Endothelial cell of umbilical vein (primary cell): ENCODE results near the gene ATXN7L1. TPM values are rescaled to one million over a fixed set of nuclear protein-coding genes. Genes with fewer than 3 reads are reported as not detected.

Experiments
- BruUV-seq: library from RNA; stranded (reverse); fragments of 400-500 nt; replicated peaks from 2 replicates; lab custom pipeline; 2021; lab: Mats Ljungman, UMichigan
- CTCF ChIA-PET: fragments of 300-600, 350-600 bp; sonication (Branson Sonifier 250); formaldehyde crosslinking; loops from one replicate; lab custom pipeline; 2021; ENCODE audit warnings: antibody characterized with exemption, inconsistent platforms; lab: Charles Lee
- POLR2A ChIA-PET: fragments of 300-600, 350-600 bp; sonication (Branson Sonifier 250); formaldehyde crosslinking; loops from one replicate; lab custom pipeline; 2021; ENCODE audit warnings: antibody characterized with exemption, inconsistent platforms; lab: Charles Lee
- DNase-seq: peaks from one replicate; pipeline ENCODE4 v3.0.0-alpha.2; 2011; ENCODE audit warnings: low read depth, low spot score
- FAIRE-seq: peaks from 2 replicates; lab custom pipeline; 2011; peaks lifted over from hg19 to GRCh38; lab: Jason Lieb, UNC
- H2AFZ ChIP-seq: 2 replicates; pipeline ENCODE4 v1.6.0; 2012; ENCODE audit warnings: low read depth, low read length, control low read depth, inconsistent platforms
- H3K27ac ChIP-seq: 2 replicates; pipeline ENCODE4 v1.5.1; 2011; ENCODE audit warnings: low read depth, mild to moderate bottlenecking, control low read depth, low read length, moderate library complexity; ENCODE audit not compliant: insufficient read depth
- H3K27me3 ChIP-seq, 2 experiments: 2 replicates each; pipeline versions ENCODE4 v1.6.0 to v1.6.1; 2011; ENCODE audit warnings: low read length in 2 of 2, mixed read lengths in 1 of 2; ENCODE audit not compliant: control insufficient read depth in 2 of 2, insufficient read depth in 2 of 2
- H3K36me3 ChIP-seq, 2 experiments: 2 replicates in 1 of 2; 3 replicates in 1 of 2; pipeline ENCODE4 v1.5.1; 2011; ENCODE audit warnings: low read length in 2 of 2, mild to moderate bottlenecking in 1 of 2, moderate library complexity in 1 of 2; ENCODE audit not compliant: control insufficient read depth in 2 of 2, insufficient read depth in 2 of 2; ENCODE audit errors: extremely low read depth in 1 of 2
- H3K4me1 ChIP-seq: 3 replicates; pipeline ENCODE4 v1.5.1; 2011; ENCODE audit warnings: mild to moderate bottlenecking, low read length; ENCODE audit not compliant: control insufficient read depth, insufficient read depth; ENCODE audit errors: extremely low read depth
- H3K4me2 ChIP-seq: 2 replicates; pipeline ENCODE4 v1.6.1; 2011; ENCODE audit warnings: low read length, control low read depth, mixed read lengths; ENCODE audit not compliant: insufficient read depth
- H3K4me3 ChIP-seq, 3 experiments: fragments of 200-600 bp in 1 of 3; sonication (generic), shearing (Covaris generic) in 1 of 3; replicated peaks in 1 of 3; 2 replicates each; pipeline ENCODE4 v1.5.1; 2011 to 2016; ENCODE audit warnings: control low read depth in 3 of 3, low read length in 3 of 3, mild to moderate bottlenecking in 2 of 3, inconsistent platforms in 1 of 3, low read depth in 1 of 3, moderate library complexity in 1 of 3; ENCODE audit not compliant: insufficient read depth in 1 of 3
- H3K79me2 ChIP-seq: 2 replicates; pipeline ENCODE4 v1.6.0; 2012; ENCODE audit warnings: low read length, inconsistent platforms; ENCODE audit not compliant: control insufficient read depth, insufficient read depth
- H3K9ac ChIP-seq: replicated peaks from 2 replicates; pipeline ENCODE3; 2011; ENCODE audit warnings: low read length, control low read depth; ENCODE audit not compliant: insufficient read depth; ENCODE audit errors: extremely low read depth
- H3K9me1 ChIP-seq: replicated peaks from 3 replicates; pipeline ENCODE4 v1.6.0; 2011; ENCODE audit warnings: mild to moderate bottlenecking, low read length; ENCODE audit not compliant: control insufficient read depth, insufficient read depth; ENCODE audit errors: extremely low read depth
- H3K9me3 ChIP-seq: replicated peaks from 2 replicates; pipeline ENCODE4 v1.5.1; 2012; ENCODE audit warnings: low read length, inconsistent platforms; ENCODE audit not compliant: control insufficient read depth, insufficient read depth
- H4K20me1 ChIP-seq: replicated peaks from 2 replicates; pipeline ENCODE3; 2011; ENCODE audit warnings: mild to moderate bottlenecking, low read length; ENCODE audit not compliant: control insufficient read depth, insufficient read depth; ENCODE audit errors: extremely low read depth
- CTCF ChIP-seq, 2 donors: IDR thresholded peaks; 1 replicate in 1 of 2; 2 replicates in 1 of 2; pipeline ENCODE4 v1.5.1; 2011; ENCODE audit warnings: low read length in 2 of 2, mild to moderate bottlenecking in 2 of 2, moderate library complexity in 2 of 2, control low read depth in 1 of 2, inconsistent platforms in 1 of 2, low read depth in 1 of 2; ENCODE audit not compliant: insufficient read depth in 1 of 2; ENCODE audit errors: extremely low read depth in 1 of 2
- EZH2 ChIP-seq: IDR thresholded peaks from 2 replicates; pipeline ENCODE4 v1.6.1; 2012; ENCODE audit warnings: borderline replicate concordance, low read depth, mild to moderate bottlenecking, moderate library complexity, low read length, inconsistent platforms; ENCODE audit not compliant: severe bottlenecking
- FOS ChIP-seq: IDR thresholded peaks from 2 replicates; pipeline ENCODE4 v1.6.1; 2011; ENCODE audit warnings: mild to moderate bottlenecking, low read length, moderate library complexity, borderline replicate concordance; ENCODE audit not compliant: insufficient read depth
- GATA2 ChIP-seq: IDR thresholded peaks from 2 replicates; pipeline ENCODE4 v1.7.0; 2011; ENCODE audit warnings: low read depth, mild to moderate bottlenecking, moderate library complexity, mixed read lengths, low read length; ENCODE audit not compliant: insufficient read length, insufficient read depth
- JUN ChIP-seq: IDR thresholded peaks from 2 replicates; pipeline ENCODE4 v1.6.1; 2011; ENCODE audit warnings: borderline replicate concordance, low read depth; ENCODE audit not compliant: insufficient read length, insufficient read depth
- MAX ChIP-seq: IDR thresholded peaks from 2 replicates; pipeline ENCODE4 v1.6.1; 2011; ENCODE audit not compliant: insufficient read depth, insufficient read length
- MYC ChIP-seq: IDR thresholded peaks from one replicate; pipeline ENCODE4 v1.6.1; 2011; ENCODE audit warnings: mild to moderate bottlenecking, low read depth, low read length
- POLR2A ChIP-seq: IDR thresholded peaks from 2 replicates; pipeline ENCODE4 v1.6.1; 2012; ENCODE audit warnings: low read depth, mild to moderate bottlenecking, control low read depth, low read length
- POLR2AphosphoS5 ChIP-seq: IDR thresholded peaks from 2 replicates; pipeline ENCODE4 v1.6.1; 2012; ENCODE audit warnings: low read depth, mild to moderate bottlenecking, control low read depth, low read length, moderate library complexity; ENCODE audit not compliant: insufficient read depth
- dilution Hi-C: fragments of 300-500 bp; cut with MboI; formaldehyde crosslinking; loops from one replicate; pipeline ENCODE4 v1.15.0; 2019; ENCODE audit warnings: low sequenced_read_pairs; ENCODE audit not compliant: extremely low pct_ligation_motif_present
- intact Hi-C: fragments of 100-400 bp; cut with micrococcal nuclease; formaldehyde crosslinking; loops from one replicate; pipeline ENCODE4 v1.10.0; 2022
- polyA plus RNA-seq, 4 experiments: library from polyadenylated mRNA; depleted of rRNA in 3 of 4; stranded (reverse) in 3 of 4; unstranded in 1 of 4; fragments of >200 nt; gene quantifications; 2 replicates each; pipeline versions ENCODE4 v1.2.1 to v1.2.3, GENCODE V29; 2011 to 2012; ENCODE audit warnings: missing spikeins in 1 of 4
- total RNA-seq: library from RNA; stranded (reverse); gene quantifications from 2 replicates; pipeline ENCODE4 v1.2.3, GENCODE V29; 2021

The ATXN7L1 gene
- total and polyA plus RNA-seq, 2 donors (not counting 3 experiments of a cell fraction or from before 2014, with no cell fraction given) = 4.6 to 15.6 TPM

- H4K20me1 ChIP-seq = no peaks in the 10 kb centered on the region
- ChIA-PET POLR2A (interaction anchor here (0.7 kb wide), 1 partner anchor 56 kb away, joined by 9 read pairs; no protein-coding TSS in a partner anchor), CTCF (interaction anchor here (1.0 kb wide), 1 partner anchor 18 kb away, joined by 4 read pairs; no protein-coding TSS in a partner anchor)
- H3K9me1 ChIP-seq = no peaks in the 10 kb centered on the region
- BruUV-seq = no TSS peak
- no peaks in the 10 kb centered on the region for H3K79me2 ChIP-seq
- no peaks in the 10 kb centered on the region for H3K27me3 ChIP-seq
- H3K4me1 ChIP-seq = no peaks in the 10 kb centered on the region
- no peak for DNase-seq
- intact Hi-C loops (no loop called here), dilution Hi-C loops (no loop called here)
- H3K9me3 ChIP-seq = no peaks in the 10 kb centered on the region
- no peak overlapping the region for H2AFZ ChIP-seq
- no peak overlapping the region for H3K27ac ChIP-seq
- no peak overlapping the region for H3K4me3 ChIP-seq
- no peak overlapping the region for H3K4me2 ChIP-seq
- TF ChIP-seq MYC (no peak), EZH2 (no peak), GATA2 (no peak), MAX (no peak), CTCF (IDR thresholded peaks at IDR 0.05; ENCODE audit: extremely low read depth in 1 of 2, insufficient read depth in 1 of 2, low read depth in 1 of 2, low read length in 2 of 2) (no peak), POLR2AphosphoS5 (no peak), JUN (no peak), FOS (no peak), POLR2A (no peak)
- H3K9ac ChIP-seq = no peak overlapping the region
- peaks cover 0 to 20% of the 10 kb centered on the region in 2 experiments for H3K36me3 ChIP-seq
- no peak for FAIRE-seq
Measured at GRCh38 chr7:105639667-105640493, 236.5 kb downstream of the ATXN7L1 start.
